Esophagus squamous epithelium (tissue), 5 donors: ENCODE measurements around the gene MBTD1. TPM values are rescaled to one million over a fixed set of nuclear protein-coding genes. Genes with fewer than 3 reads are reported as not detected.
"Not testable (repeated sequence)": the region's sequence is repeated elsewhere in the genome, so short reads cannot be mapped to it uniquely, and the experiment has no call there.

Experiments used
- DNase-seq: peaks from one replicate; lab custom pipeline; 2025; lab: John Stamatoyannopoulos, UW
- H3K27ac ChIP-seq, 4 donors: fragments of 200-600 bp; sonication (generic); one replicate each; pipeline ENCODE4 v1.5.1; 2016 to 2019; ENCODE audit warnings: mild to moderate bottlenecking in 1 of 4
- H3K27me3 ChIP-seq, 4 donors: fragments of 200-600 bp; sonication (generic); 1 replicate in 3 of 4; 2 replicates in 1 of 4; pipeline versions ENCODE4 v1.5.1 to v1.6.0; 2017 to 2021; ENCODE audit warnings: antibody characterized with exemption in 1 of 4
- H3K36me3 ChIP-seq, 3 donors: fragments of 200-600 bp; sonication (generic); one replicate each; pipeline ENCODE4 v1.5.1; 2016 to 2019
- H3K4me1 ChIP-seq, 3 donors: fragments of 200-600 bp; sonication (generic); one replicate each; pipeline ENCODE4 v1.5.1; 2017 to 2019
- H3K4me3 ChIP-seq, 4 donors: fragments of 200-600 bp; sonication (generic); 1 replicate in 3 of 4; 2 replicates in 1 of 4; pipeline ENCODE4 v1.5.1; 2016 to 2019; ENCODE audit warnings: mild to moderate bottlenecking in 2 of 4, moderate library complexity in 1 of 4
- H3K9me3 ChIP-seq, 3 donors: fragments of 200-600 bp; sonication (generic); one replicate each; pipeline ENCODE4 v1.5.1; 2016 to 2019
- CTCF ChIP-seq, 6 experiments: fragments of 450-650 bp in 4 of 6; fragments of 200-600 bp in 2 of 6; sonication (generic) in 2 of 6; IDR thresholded peaks; one replicate each; pipeline ENCODE4 v1.5.1; 2016 to 2019; ENCODE audit warnings: antibody characterized with exemption in 6 of 6, mild to moderate bottlenecking in 4 of 6, moderate library complexity in 4 of 6
- POLR2A ChIP-seq, 4 donors: fragments of 450-650 bp; IDR thresholded peaks; one replicate each; pipeline ENCODE4 v1.6.1; 2017; ENCODE audit warnings: antibody characterized with exemption in 4 of 4, mild to moderate bottlenecking in 4 of 4, moderate library complexity in 3 of 4
- WGBS, 2 donors: methylation state at CpG; one replicate each; pipeline ENCODE4 v1.1.5; 2018; 5-methylcytosine and 5-hydroxymethylcytosine counted together
- intact Hi-C: fragments of 100-400 bp; cut with DNase I; formaldehyde crosslinking; loops from one replicate; pipeline ENCODE4 v1.15.0; 2022
- total RNA-seq, 4 donors: library from RNA; depleted of rRNA; stranded (reverse); fragments of >200 nt; gene quantifications; one replicate each; pipeline ENCODE4 v1.1.0, GENCODE V29; 2016
- donor health status: DM: yes; HTN: yes; CAD: no.

MBTD1 gene
- 10 to 100 TPM in 1 of 4 donors, 1 to 10 TPM in 3; 6.1 to 21.4 (median 9.4) TPM for total RNA-seq

- Histone ChIP-seq H3K4me3 (peak within 1 kb of the TSS; percentile 79 to 96 (median 82)), H3K4me1 (peaks cover 12 to 72% (median 44%) of the 10 kb centered on the region in 3 donors), H3K27ac (peak within 1 kb of the TSS; percentile 92 to 98 (median 96)), H3K9me3 (no peaks in the 10 kb centered on the region), H3K36me3 (peaks cover 0 to 39% (median 0%) of the 10 kb centered on the region in 3 donors), H3K27me3 (no peaks in the 10 kb centered on the region)
- 0% methylated on average over 16 to 18 of the region's 42 CpGs for WGBS, 2 donors
- intact Hi-C loops: no loop called here
- TF ChIP-seq POLR2A (IDR thresholded peaks at IDR 0.05) (peak in 2 of 4 donors; percentile 31 to 47), CTCF (IDR thresholded peaks at IDR 0.05) (no peak)
- peak; percentile 91 for DNase-seq
Measured at GRCh38 chr17:51259564-51260236, at the start of gene MBTD1. MBTD1 (minus strand) TSS chr17:51260049; CDS start chr17:51225161, 34,888 bp downstream.

- peak overlapping the region in 1 of 4 donors; percentile 0 for H3K27ac ChIP-seq
- no peaks in the 10 kb centered on the region for H3K36me3 ChIP-seq
- intact Hi-C loops: no loop called here
- no peaks in the 10 kb centered on the region for H3K9me3 ChIP-seq
- no peaks in the 10 kb centered on the region for H3K4me1 ChIP-seq
- 84% methylated on average over 5 of the region's 9 CpGs; no CpG with 5 or more reads in 1 of the 2 donors for WGBS, 2 donors
- no peaks in the 10 kb centered on the region for H3K27me3 ChIP-seq
- DNase-seq: no peak
- TF ChIP-seq CTCF (IDR thresholded peaks at IDR 0.05) (no peak), POLR2A (IDR thresholded peaks at IDR 0.05) (no peak)
- no peak overlapping the region for H3K4me3 ChIP-seq
Measured at GRCh38 chr17:51305182-51305581, 45.3 kb upstream of the MBTD1 start.

GRCh38 chr17:51299859-51300258 is 40.0 kb upstream of the MBTD1 start:
- H3K4me1 ChIP-seq: peaks cover 0 to 3% (median 0%) of the 10 kb centered on the region in 3 donors
- intact Hi-C loops: no loop called here
- TF ChIP-seq POLR2A (IDR thresholded peaks at IDR 0.05) (no peak), CTCF (IDR thresholded peaks at IDR 0.05) (no peak)
- H3K9me3 ChIP-seq: no peaks in the 10 kb centered on the region
- H3K27ac ChIP-seq: no peak overlapping the region
- WGBS, 2 donors: 88 to 89% methylated on average over 4 of the region's 4 CpGs
- H3K27me3 ChIP-seq: no peaks in the 10 kb centered on the region
- no peak overlapping the region for H3K4me3 ChIP-seq
- DNase-seq: no peak
- H3K36me3 ChIP-seq: peaks cover 0 to 35% (median 5%) of the 10 kb centered on the region in 3 donors

- Histone ChIP-seq H3K27ac (no peak overlapping the region), H3K4me1 (peaks cover 0 to 3% (median 0%) of the 10 kb centered on the region in 3 donors), H3K27me3 (no peaks in the 10 kb centered on the region), H3K36me3 (peaks cover 0 to 43% (median 5%) of the 10 kb centered on the region in 3 donors), H3K4me3 (no peak overlapping the region), H3K9me3 (no peaks in the 10 kb centered on the region)
- intact Hi-C loops: no loop called here
- 69 to 75% methylated on average over 10 of the region's 10 CpGs for WGBS, 2 donors
- DNase-seq: no peak
- peak; percentile 20 to 58 (median 39) for TF ChIP-seq CTCF (IDR thresholded peaks at IDR 0.05)
- no peak for TF ChIP-seq POLR2A (IDR thresholded peaks at IDR 0.05)
Measured at GRCh38 chr17:51298508-51299371, 38.9 kb upstream of the MBTD1 start.

- 100% methylated on average over 2 of the region's 2 CpGs for WGBS, 2 donors
- intact Hi-C loops, H3K27me3 ChIP-seq, H3K4me1 ChIP-seq, H3K27ac ChIP-seq, H3K9me3 ChIP-seq, DNase-seq, H3K4me3 ChIP-seq: not testable (repeated sequence)
- peaks cover 0 to 81% (median 9%) of the 10 kb centered on the region in 3 donors for H3K36me3 ChIP-seq
Measured at GRCh38 chr17:51294338-51294737, 34.5 kb upstream of the MBTD1 start.
